ENCODE measurements around the gene CASK. TPM values are rescaled to one million over a fixed set of nuclear protein-coding genes. Genes with fewer than 3 reads are reported as not detected.

CASK gene
- total RNA-seq, 1 experiment from 2014 or later = 33.5 TPM

DNA sequence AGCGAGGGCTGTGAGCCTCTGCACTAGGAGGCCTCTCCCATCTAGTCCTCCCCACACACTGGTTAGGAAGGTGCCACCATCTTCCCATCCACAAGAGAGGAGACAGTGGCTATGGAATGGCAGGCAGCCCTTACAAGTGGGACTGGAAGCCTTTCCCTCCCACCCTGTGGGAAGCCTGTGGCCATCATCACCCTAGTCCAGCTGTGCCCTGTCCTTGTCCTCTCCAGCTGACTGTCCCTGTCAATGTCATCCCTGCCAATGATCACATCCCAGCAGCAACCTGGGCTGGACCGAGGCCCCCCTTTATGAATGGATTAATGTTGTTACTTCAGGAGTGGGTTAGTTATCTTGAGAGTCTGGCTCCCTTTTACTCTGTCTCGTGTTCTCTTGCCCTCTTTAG is 423.4 kb downstream of the CASK start:
- POLR2A ChIA-PET (ENCODE audit: low non-redundant PET) = no interaction called here
- H3K27ac ChIP-seq (ENCODE audit: low read depth, low read length, poor library complexity, severe bottlenecking) = no peak overlapping the region
- no peak for DNase-seq (ENCODE audit: low spot score)
- BruUV-seq (replicated peaks) = no TSS peak
- intact Hi-C loops (cut with micrococcal nuclease; ENCODE audit: unreplicated experiment) = no loop called here
- H3K9me3 ChIP-seq (ENCODE audit: low read depth, low read length, poor library complexity, severe bottlenecking) = no peaks in the 10 kb centered on the region
- H3K4me1 ChIP-seq (ENCODE audit: insufficient read depth, low read length, poor library complexity, severe bottlenecking) = no peaks in the 10 kb centered on the region
- H3K36me3 ChIP-seq (ENCODE audit: insufficient read depth, low read length, poor library complexity, severe bottlenecking) = no peaks in the 10 kb centered on the region
- TF ChIP-seq, protein P1, sequence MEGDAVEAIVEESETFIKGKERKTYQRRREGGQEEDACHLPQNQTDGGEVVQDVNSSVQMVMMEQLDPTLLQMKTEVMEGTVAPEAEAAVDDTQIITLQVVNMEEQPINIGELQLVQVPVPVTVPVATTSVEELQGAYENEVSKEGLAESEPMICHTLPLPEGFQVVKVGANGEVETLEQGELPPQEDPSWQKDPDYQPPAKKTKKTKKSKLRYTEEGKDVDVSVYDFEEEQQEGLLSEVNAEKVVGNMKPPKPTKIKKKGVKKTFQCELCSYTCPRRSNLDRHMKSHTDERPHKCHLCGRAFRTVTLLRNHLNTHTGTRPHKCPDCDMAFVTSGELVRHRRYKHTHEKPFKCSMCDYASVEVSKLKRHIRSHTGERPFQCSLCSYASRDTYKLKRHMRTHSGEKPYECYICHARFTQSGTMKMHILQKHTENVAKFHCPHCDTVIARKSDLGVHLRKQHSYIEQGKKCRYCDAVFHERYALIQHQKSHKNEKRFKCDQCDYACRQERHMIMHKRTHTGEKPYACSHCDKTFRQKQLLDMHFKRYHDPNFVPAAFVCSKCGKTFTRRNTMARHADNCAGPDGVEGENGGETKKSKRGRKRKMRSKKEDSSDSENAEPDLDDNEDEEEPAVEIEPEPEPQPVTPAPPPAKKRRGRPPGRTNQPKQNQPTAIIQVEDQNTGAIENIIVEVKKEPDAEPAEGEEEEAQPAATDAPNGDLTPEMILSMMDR (conservative IDR thresholded peaks at IDR 0.05; ENCODE audit: low read depth, low read length) = no peak
- no peak for TF ChIP-seq EZH2 (IDR thresholded peaks at IDR 0.05; ENCODE audit: borderline replicate concordance, low read depth, low read length, poor library complexity, severe bottlenecking)
- no peak overlapping the region for H3K4me3 ChIP-seq (ENCODE audit: low read depth, low read length, poor library complexity, severe bottlenecking)
- CTCF ChIA-PET = no interaction called here
- H3K27me3 ChIP-seq (replicated peaks; ENCODE audit: insufficient read depth, low read depth, low read length, poor library complexity) = no peaks in the 10 kb centered on the region

DNA sequence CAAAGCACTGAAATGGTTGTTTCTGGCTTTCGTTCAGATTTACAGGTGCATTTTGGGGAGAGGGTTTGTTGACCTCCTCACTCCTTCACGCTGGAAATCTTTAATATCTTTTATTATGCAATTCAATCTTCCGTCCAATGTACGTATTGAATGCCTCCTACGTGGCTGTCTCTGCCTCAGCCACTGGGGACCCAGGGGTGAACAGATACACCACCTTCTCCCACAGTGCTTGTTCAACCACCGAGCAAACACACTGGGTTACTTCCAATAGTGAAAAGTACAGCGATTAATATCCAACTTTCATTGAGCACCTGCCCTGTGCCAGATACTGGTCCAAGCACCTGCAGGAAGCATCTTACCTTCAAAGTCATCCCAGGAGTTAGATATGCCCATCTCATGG is 424.2 kb downstream of the CASK start:
- no peak overlapping the region for H3K4me3 ChIP-seq (ENCODE audit: low read depth, low read length, poor library complexity, severe bottlenecking)
- CTCF ChIA-PET = no interaction called here
- no peak for DNase-seq (ENCODE audit: low spot score)
- intact Hi-C loops (cut with micrococcal nuclease; ENCODE audit: unreplicated experiment) = no loop called here
- H3K27me3 ChIP-seq (replicated peaks; ENCODE audit: insufficient read depth, low read depth, low read length, poor library complexity) = no peaks in the 10 kb centered on the region
- H3K27ac ChIP-seq (ENCODE audit: low read depth, low read length, poor library complexity, severe bottlenecking) = no peak overlapping the region
- no peaks in the 10 kb centered on the region for H3K9me3 ChIP-seq (ENCODE audit: low read depth, low read length, poor library complexity, severe bottlenecking)
- POLR2A ChIA-PET (ENCODE audit: low non-redundant PET) = no interaction called here
- H3K4me1 ChIP-seq (ENCODE audit: insufficient read depth, low read length, poor library complexity, severe bottlenecking) = no peaks in the 10 kb centered on the region
- H3K36me3 ChIP-seq (ENCODE audit: insufficient read depth, low read length, poor library complexity, severe bottlenecking) = no peaks in the 10 kb centered on the region
- TF ChIP-seq, protein P1 (conservative IDR thresholded peaks at IDR 0.05; ENCODE audit: low read depth, low read length) = no peak
- no peak for TF ChIP-seq EZH2 (IDR thresholded peaks at IDR 0.05; ENCODE audit: borderline replicate concordance, low read depth, low read length, poor library complexity, severe bottlenecking)
- BruUV-seq (replicated peaks) = no TSS peak

DNA sequence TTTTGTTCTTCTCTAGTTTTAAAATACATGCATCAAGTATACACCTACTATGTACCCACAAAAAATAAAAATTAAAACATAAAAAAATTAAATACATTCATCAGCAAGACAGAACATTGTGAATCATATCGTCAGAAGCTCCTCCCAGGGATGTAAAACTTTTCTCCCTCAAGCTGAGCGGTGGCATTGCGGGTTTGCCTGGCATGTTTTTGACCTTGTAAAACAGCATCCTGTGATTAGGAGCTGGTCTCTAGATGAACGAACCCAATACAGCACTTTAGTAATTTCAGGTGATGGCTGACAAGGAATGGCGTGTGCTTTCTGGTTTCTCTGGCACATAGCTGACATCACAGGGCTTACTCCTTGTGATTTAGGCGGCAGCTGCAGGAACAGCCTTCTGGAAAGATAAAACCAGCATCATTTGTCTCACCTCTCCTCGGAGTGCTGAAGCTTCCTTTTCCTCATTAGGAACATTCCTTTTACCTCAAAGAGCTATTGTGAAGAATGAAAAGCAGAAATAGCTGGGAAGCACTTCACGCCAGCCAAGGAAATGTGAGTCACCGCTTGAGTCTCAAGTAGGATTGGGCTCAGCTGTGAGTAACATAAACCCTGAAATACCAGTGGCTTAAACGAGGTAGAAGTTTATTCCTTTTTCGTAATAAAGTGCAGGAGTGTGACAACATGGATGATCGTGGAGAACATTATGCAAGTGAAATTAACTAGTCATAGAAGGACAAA is 431.9 kb downstream of the CASK start:
- H3K36me3 ChIP-seq (ENCODE audit: insufficient read depth, low read length, poor library complexity, severe bottlenecking) = no peaks in the 10 kb centered on the region
- POLR2A ChIA-PET (ENCODE audit: low non-redundant PET) = no interaction called here
- no peaks in the 10 kb centered on the region for H3K4me1 ChIP-seq (ENCODE audit: insufficient read depth, low read length, poor library complexity, severe bottlenecking)
- DNase-seq (ENCODE audit: low spot score) = peak; percentile 51
- CTCF ChIA-PET = no interaction called here
- intact Hi-C loops (cut with micrococcal nuclease; ENCODE audit: unreplicated experiment) = no loop called here
- TF ChIP-seq EZH2 (IDR thresholded peaks at IDR 0.05; ENCODE audit: borderline replicate concordance, low read depth, low read length, poor library complexity, severe bottlenecking) = no peak
- TF ChIP-seq, protein P1 (conservative IDR thresholded peaks at IDR 0.05; ENCODE audit: low read depth, low read length) = no peak
- no TSS peak for BruUV-seq (replicated peaks)
- H3K9me3 ChIP-seq (ENCODE audit: low read depth, low read length, poor library complexity, severe bottlenecking) = no peaks in the 10 kb centered on the region
- H3K4me3 ChIP-seq (ENCODE audit: low read depth, low read length, poor library complexity, severe bottlenecking) = no peak overlapping the region
- H3K27me3 ChIP-seq (replicated peaks; ENCODE audit: insufficient read depth, low read depth, low read length, poor library complexity) = no peaks in the 10 kb centered on the region
- H3K27ac ChIP-seq (ENCODE audit: low read depth, low read length, poor library complexity, severe bottlenecking) = no peak overlapping the region

Measured in A673 (cell line).